ENCODE measurements around the gene DMXL2. TPM values are rescaled to one million over a fixed set of nuclear protein-coding genes. Genes with fewer than 3 reads are reported as not detected.

The DMXL2 gene
- total RNA-seq, 1 experiment from 2014 or later = 37.3 TPM

- BruUV-seq (replicated peaks) = no TSS peak
- CTCF ChIA-PET = no interaction called here
- no peaks in the 10 kb centered on the region for H3K27me3 ChIP-seq (ENCODE audit: control insufficient read depth, insufficient read depth, low read length)
- in situ Hi-C loops (cut with HindIII; ENCODE audit: low pct_unique_long_range_greater_than_20kb, low sequenced_read_pairs) (no loop called here), intact Hi-C loops (cut with micrococcal nuclease; ENCODE audit: unreplicated experiment) (no loop called here)
- H3K36me3 ChIP-seq (ENCODE audit: control insufficient read depth, insufficient read depth, low read length) = no peaks in the 10 kb centered on the region
- DNase-seq (ENCODE audit: low read depth, low spot score) (no peak), ATAC-seq (no peak)
- H3K27ac ChIP-seq (ENCODE audit: low read length) = no peak overlapping the region
- no peaks in the 10 kb centered on the region for H3K4me1 ChIP-seq (ENCODE audit: control insufficient read depth, insufficient read depth, low read length)
- no peaks in the 10 kb centered on the region for H3K9me3 ChIP-seq (ENCODE audit: control insufficient read depth, insufficient read depth, low read depth, low read length)
- H3K4me3 ChIP-seq (ENCODE audit: low read depth in 2 of 2, low read length in 2 of 2) = no peak overlapping the region
- POLR2A ChIA-PET = no interaction called here
- TF ChIP-seq REST (IDR thresholded peaks at IDR 0.05; ENCODE audit: insufficient read depth in 1 of 2, low read depth in 2 of 2, low read length in 1 of 2) (no peak), CTCF (IDR thresholded peaks at IDR 0.05) (no peak)
Measured at GRCh38 chr15:51505251-51505650, 117.3 kb downstream of the DMXL2 start.

- no peak for ATAC-seq
- no peak for DNase-seq (ENCODE audit: low read depth, low spot score)
- no peaks in the 10 kb centered on the region for H3K4me1 ChIP-seq (ENCODE audit: control insufficient read depth, insufficient read depth, low read length)
- intact Hi-C loops (cut with micrococcal nuclease; ENCODE audit: unreplicated experiment) = no loop called here
- ChIA-PET POLR2A (no interaction called here), CTCF (no interaction called here)
- no peaks in the 10 kb centered on the region for H3K36me3 ChIP-seq (ENCODE audit: control insufficient read depth, insufficient read depth, low read length)
- no TSS peak for BruUV-seq (replicated peaks)
- no peaks in the 10 kb centered on the region for H3K27me3 ChIP-seq (ENCODE audit: control insufficient read depth, insufficient read depth, low read length)
- H3K27ac ChIP-seq (ENCODE audit: low read length) = no peak overlapping the region
- TF ChIP-seq SIN3A (IDR thresholded peaks at IDR 0.05; ENCODE audit: borderline replicate concordance, insufficient read depth, low read depth, low read length) (no peak), REST (IDR thresholded peaks at IDR 0.05; ENCODE audit: insufficient read depth in 1 of 2, low read depth in 2 of 2, low read length in 1 of 2) (no peak), TCF7L2 (IDR thresholded peaks at IDR 0.05; ENCODE audit: low read depth, low read length) (no peak), POLR2AphosphoS5 (IDR thresholded peaks at IDR 0.05; ENCODE audit: low read depth, low read length) (no peak), CTCF (IDR thresholded peaks at IDR 0.05) (no peak)
- no peak overlapping the region for H3K4me3 ChIP-seq (ENCODE audit: low read depth in 2 of 2, low read length in 2 of 2)
- in situ Hi-C loops (cut with HindIII; ENCODE audit: low pct_unique_long_range_greater_than_20kb, low sequenced_read_pairs) = no loop called here
- H3K9me3 ChIP-seq (ENCODE audit: control insufficient read depth, insufficient read depth, low read depth, low read length) = no peaks in the 10 kb centered on the region
Measured at GRCh38 chr15:51503003-51503402, 119.6 kb downstream of the DMXL2 start.

Data from Panc1 (cell line).